ENCODE measurements around the gene TMED8. TPM values are rescaled to one million over a fixed set of nuclear protein-coding genes. Genes with fewer than 3 reads are reported as not detected.
"Not testable (repeated sequence)": the region's sequence is repeated elsewhere in the genome, so short reads cannot be mapped to it uniquely, and the experiment has no call there.

The TMED8 gene
- total RNA-seq, 1 experiment from 2014 or later, result 7.6 TPM

DNA sequence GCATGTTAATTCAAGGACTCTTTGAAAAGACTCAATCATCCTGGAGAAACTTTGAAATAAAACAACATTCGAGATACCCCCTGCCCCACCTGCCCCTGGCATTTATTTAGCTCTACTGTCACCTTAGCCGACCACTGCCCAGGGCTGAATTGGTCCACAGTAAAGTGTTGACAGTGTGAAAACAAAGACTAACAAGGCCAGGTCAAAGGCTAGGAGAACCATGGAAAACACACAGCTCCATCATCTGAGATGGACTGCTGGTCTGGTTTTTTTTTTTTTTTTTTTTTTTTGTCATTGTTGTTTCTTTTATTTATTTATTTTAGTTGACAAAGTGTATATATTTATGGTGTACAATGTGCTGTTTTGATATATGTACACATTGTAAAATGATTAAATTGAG is 30.4 kb downstream of the TMED8 start:
- no peaks in the 10 kb centered on the region for H3K4me1 ChIP-seq (replicated peaks)
- H3K9me3 ChIP-seq (replicated peaks), result no peaks in the 10 kb centered on the region
- no peaks in the 10 kb centered on the region for H3K27me3 ChIP-seq (replicated peaks)
- no peaks in the 10 kb centered on the region for H3K36me3 ChIP-seq
- H3K27ac ChIP-seq, result no peak overlapping the region
- H3K4me3 ChIP-seq, result no peak overlapping the region
- no peak for DNase-seq (ENCODE audit: low read depth in 1 of 2, low spot score in 2 of 2)

DNA sequence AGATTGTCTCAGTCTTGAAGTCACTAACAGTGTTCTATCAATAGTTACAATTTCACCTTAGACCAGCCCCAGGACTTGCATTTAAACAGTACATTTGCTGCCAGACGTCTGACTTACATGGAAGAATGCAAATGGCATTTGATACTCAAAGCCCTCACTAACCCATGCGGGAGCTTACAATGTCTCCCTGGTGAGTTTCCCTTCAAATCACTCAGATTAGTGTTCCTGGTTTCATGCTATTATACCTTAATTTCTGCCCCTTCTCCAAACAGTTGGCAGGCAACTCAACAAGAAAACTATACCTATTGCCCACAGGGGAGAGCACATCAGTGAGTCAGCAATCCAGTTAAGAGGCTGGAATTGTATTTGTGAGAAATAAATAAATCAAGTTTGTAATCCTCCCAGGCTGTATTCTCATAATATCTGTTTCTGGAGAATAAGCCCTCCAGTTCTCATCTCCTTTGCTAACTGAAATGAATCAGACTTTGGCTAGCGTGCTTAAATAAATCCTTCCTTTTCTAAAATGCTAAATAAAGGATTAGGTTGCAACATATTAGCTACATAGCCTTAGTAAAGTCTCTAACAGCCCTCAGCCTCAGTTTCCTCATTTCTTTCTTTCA is 32.4 kb downstream of the TMED8 start:
- no peaks in the 10 kb centered on the region for H3K9me3 ChIP-seq (replicated peaks)
- no peak for DNase-seq (ENCODE audit: low read depth in 1 of 2, low spot score in 2 of 2)

DNA sequence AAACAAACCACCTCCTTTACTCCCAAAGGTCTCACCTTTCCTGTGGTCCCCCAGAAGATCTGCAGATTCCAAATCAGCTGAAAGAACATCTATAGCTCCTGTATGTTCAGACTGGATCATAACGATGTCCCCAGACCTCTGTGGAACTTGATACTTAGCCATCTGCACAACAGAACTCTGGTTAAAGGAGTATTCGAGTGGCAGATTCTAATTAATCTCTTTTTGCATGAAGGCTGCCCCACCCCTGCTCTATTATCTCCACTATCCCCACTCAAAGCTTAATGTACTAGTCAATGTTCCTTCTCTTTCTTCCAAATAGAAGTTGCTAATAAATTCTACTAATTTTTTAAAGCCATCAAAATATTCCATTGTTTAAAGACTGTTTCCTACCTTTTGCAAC is 33.2 kb downstream of the TMED8 start:
- Histone ChIP-seq H3K4me3 (no peak overlapping the region), H3K27me3 (replicated peaks) (no peaks in the 10 kb centered on the region), H3K4me1 (replicated peaks) (no peaks in the 10 kb centered on the region), H3K36me3 (no peaks in the 10 kb centered on the region), H3K27ac (no peak overlapping the region), H3K9me3 (replicated peaks) (no peaks in the 10 kb centered on the region)
- DNase-seq (ENCODE audit: low read depth in 1 of 2, low spot score in 2 of 2), result no peak

More for the DNA sequence above, 32.4 kb downstream of the TMED8 start:
- no peak overlapping the region for H3K27ac ChIP-seq
- H3K36me3 ChIP-seq, result no peaks in the 10 kb centered on the region
- H3K27me3 ChIP-seq (replicated peaks), result no peaks in the 10 kb centered on the region
- H3K4me3 ChIP-seq, result no peak overlapping the region
- no peaks in the 10 kb centered on the region for H3K4me1 ChIP-seq (replicated peaks)

GRCh38 chr14:77342726-77343397 is 34.0 kb downstream of the TMED8 start:
- H3K36me3 ChIP-seq, result no peaks in the 10 kb centered on the region
- H3K27ac ChIP-seq, result no peak overlapping the region
- no peaks in the 10 kb centered on the region for H3K27me3 ChIP-seq (replicated peaks)
- DNase-seq (ENCODE audit: low read depth in 1 of 2, low spot score in 2 of 2), result no peak
- no peak overlapping the region for H3K4me3 ChIP-seq
- H3K4me1 ChIP-seq (replicated peaks), result no peaks in the 10 kb centered on the region
- no peaks in the 10 kb centered on the region for H3K9me3 ChIP-seq (replicated peaks)

- no peaks in the 10 kb centered on the region for H3K4me1 ChIP-seq (replicated peaks)
- H3K4me3 ChIP-seq, result no peak overlapping the region
- no peak overlapping the region for H3K27ac ChIP-seq
- no peaks in the 10 kb centered on the region for H3K27me3 ChIP-seq (replicated peaks)
- H3K36me3 ChIP-seq, result no peaks in the 10 kb centered on the region
- H3K9me3 ChIP-seq (replicated peaks), result no peaks in the 10 kb centered on the region
- DNase-seq (ENCODE audit: low read depth in 1 of 2, low spot score in 2 of 2), result no peak
Measured at GRCh38 chr14:77340389-77340788, 36.5 kb downstream of the TMED8 start.

DNA sequence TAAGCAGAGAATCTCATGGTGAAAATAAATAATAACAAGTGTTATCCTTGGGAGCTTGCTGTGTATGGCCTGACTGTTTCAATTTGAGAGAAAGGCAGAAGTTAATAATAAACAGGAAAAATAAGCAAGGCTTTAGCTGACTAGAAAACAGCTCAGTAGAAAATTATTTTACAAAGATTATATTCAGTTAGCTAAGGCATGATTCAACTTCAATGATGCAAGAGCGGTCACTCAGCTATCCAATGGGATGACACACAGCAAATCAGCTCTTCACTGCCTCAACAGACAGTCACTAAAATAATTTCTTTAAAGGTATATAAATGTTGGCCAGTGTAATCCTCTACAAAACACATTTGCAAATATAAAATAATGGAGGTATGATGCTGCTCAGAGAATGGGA is 37.5 kb downstream of the TMED8 start:
- DNase-seq (ENCODE audit: low read depth in 1 of 2, low spot score in 2 of 2), result no peak
- H3K27me3 ChIP-seq (replicated peaks), result no peaks in the 10 kb centered on the region
- no peak overlapping the region for H3K27ac ChIP-seq
- H3K4me3 ChIP-seq, result no peak overlapping the region
- no peaks in the 10 kb centered on the region for H3K4me1 ChIP-seq (replicated peaks)
- no peaks in the 10 kb centered on the region for H3K9me3 ChIP-seq (replicated peaks)
- no peaks in the 10 kb centered on the region for H3K36me3 ChIP-seq

DNA sequence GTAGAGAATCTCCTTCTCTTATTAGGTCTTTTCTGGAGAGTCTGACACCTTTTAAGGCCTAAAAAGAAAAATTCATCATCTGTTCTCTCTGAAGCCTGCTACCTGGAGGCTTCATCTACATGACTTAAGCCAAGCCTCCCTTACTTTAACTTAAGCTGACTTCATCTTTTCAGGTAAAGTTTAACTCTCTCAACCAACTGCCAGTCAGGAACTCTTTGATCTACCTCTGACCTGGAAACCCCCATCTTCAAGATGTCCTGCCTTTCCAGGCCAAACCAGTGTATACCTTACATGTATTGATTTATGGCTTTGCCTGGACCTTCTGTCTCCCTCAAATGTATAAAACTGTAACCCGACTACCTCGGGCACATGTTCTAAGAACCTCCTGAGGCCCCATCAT is 38.6 kb downstream of the TMED8 start:
- Histone ChIP-seq H3K36me3 (no peaks in the 10 kb centered on the region), H3K4me1 (replicated peaks) (no peaks in the 10 kb centered on the region), H3K27me3 (replicated peaks) (no peaks in the 10 kb centered on the region), H3K4me3 (no peak overlapping the region), H3K27ac (no peak overlapping the region), H3K9me3 (replicated peaks) (no peaks in the 10 kb centered on the region)
- no peak for DNase-seq (ENCODE audit: low read depth in 1 of 2, low spot score in 2 of 2)

GRCh38 chr14:77337880-77338279 is 39.0 kb downstream of the TMED8 start:
- Histone ChIP-seq H3K4me1 (replicated peaks) (no peaks in the 10 kb centered on the region), H3K27me3 (replicated peaks) (no peaks in the 10 kb centered on the region), H3K27ac (no peak overlapping the region), H3K36me3 (no peaks in the 10 kb centered on the region), H3K4me3 (no peak overlapping the region), H3K9me3 (replicated peaks) (no peaks in the 10 kb centered on the region)
- DNase-seq (ENCODE audit: low read depth in 1 of 2, low spot score in 2 of 2), result no peak

- not testable (repeated sequence) for H3K27ac ChIP-seq; H3K4me1 ChIP-seq (replicated peaks); H3K27me3 ChIP-seq (replicated peaks); DNase-seq (ENCODE audit: low read depth in 1 of 2, low spot score in 2 of 2); H3K9me3 ChIP-seq (replicated peaks); H3K4me3 ChIP-seq; H3K36me3 ChIP-seq
Measured at GRCh38 chr14:77337255-77337654, 39.6 kb downstream of the TMED8 start.

- Histone ChIP-seq H3K4me1 (replicated peaks) (no peaks in the 10 kb centered on the region), H3K4me3 (no peak overlapping the region), H3K36me3 (no peaks in the 10 kb centered on the region), H3K27me3 (replicated peaks) (no peaks in the 10 kb centered on the region), H3K27ac (no peak overlapping the region), H3K9me3 (replicated peaks) (no peaks in the 10 kb centered on the region)
- no peak for DNase-seq (ENCODE audit: low read depth in 1 of 2, low spot score in 2 of 2)
Measured at GRCh38 chr14:77335576-77335975, 41.3 kb downstream of the TMED8 start.

- no peaks in the 10 kb centered on the region for H3K4me1 ChIP-seq (replicated peaks)
- H3K4me3 ChIP-seq, result no peak overlapping the region
- H3K36me3 ChIP-seq, result no peaks in the 10 kb centered on the region
- H3K27me3 ChIP-seq (replicated peaks), result no peaks in the 10 kb centered on the region
- no peaks in the 10 kb centered on the region for H3K9me3 ChIP-seq (replicated peaks)
- H3K27ac ChIP-seq, result no peak overlapping the region
- DNase-seq (ENCODE audit: low read depth in 1 of 2, low spot score in 2 of 2), result no peak
Measured at GRCh38 chr14:77329872-77330271, 47.0 kb downstream of the TMED8 start.

DNA sequence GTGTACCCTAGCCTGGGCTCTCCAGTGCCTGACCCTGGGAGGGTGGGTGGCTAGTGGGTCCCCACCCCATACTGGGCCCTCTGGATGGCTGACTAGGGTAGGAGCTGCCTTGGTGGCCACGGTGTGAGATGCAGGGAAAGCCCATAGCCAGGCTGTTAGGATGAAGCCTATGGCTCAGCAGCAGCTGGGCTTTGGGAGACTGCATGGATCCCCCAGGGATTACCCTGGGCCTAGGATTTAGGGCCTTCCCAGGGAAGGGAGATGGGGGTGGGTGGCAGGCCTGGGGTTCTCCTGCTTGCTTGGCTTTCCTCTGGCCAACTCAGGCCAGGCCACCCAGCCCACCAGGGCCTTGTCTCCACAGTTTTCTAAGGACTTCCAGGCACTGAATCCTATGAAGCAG is 49.8 kb downstream of the TMED8 start:
- Histone ChIP-seq H3K4me3 (no peak overlapping the region), H3K36me3 (no peaks in the 10 kb centered on the region), H3K27me3 (replicated peaks) (no peaks in the 10 kb centered on the region), H3K27ac (no peak overlapping the region), H3K4me1 (replicated peaks) (peaks cover 2% of the 10 kb centered on the region; the same call in 1 of the 2 replicates), H3K9me3 (replicated peaks) (no peaks in the 10 kb centered on the region)
- DNase-seq (ENCODE audit: low read depth in 1 of 2, low spot score in 2 of 2), result no peak

GRCh38 chr14:77325746-77326094 is 51.2 kb downstream of the TMED8 start:
- no peak overlapping the region for H3K27ac ChIP-seq
- peaks cover 4% of the 10 kb centered on the region; the same call in 1 of the 2 replicates for H3K4me1 ChIP-seq (replicated peaks)
- H3K4me3 ChIP-seq, result no peak overlapping the region
- H3K9me3 ChIP-seq (replicated peaks), result no peaks in the 10 kb centered on the region
- no peaks in the 10 kb centered on the region for H3K36me3 ChIP-seq
- H3K27me3 ChIP-seq (replicated peaks), result no peaks in the 10 kb centered on the region
- no peak for DNase-seq (ENCODE audit: low read depth in 1 of 2, low spot score in 2 of 2)

- DNase-seq (ENCODE audit: low read depth in 1 of 2, low spot score in 2 of 2), result no peak
- no peaks in the 10 kb centered on the region for H3K36me3 ChIP-seq
- H3K9me3 ChIP-seq (replicated peaks), result no peaks in the 10 kb centered on the region
- H3K27me3 ChIP-seq (replicated peaks), result no peaks in the 10 kb centered on the region
- H3K27ac ChIP-seq, result no peak overlapping the region
- peaks cover 5% of the 10 kb centered on the region for H3K4me1 ChIP-seq (replicated peaks)
- H3K4me3 ChIP-seq, result no peak overlapping the region
Measured at GRCh38 chr14:77324816-77325745, 51.8 kb downstream of the TMED8 start.
